Measurements from ENCODE around the gene FOXN3. TPM values are rescaled to one million over a fixed set of nuclear protein-coding genes. Genes with fewer than 3 reads are reported as not detected.
"Not testable (repeated sequence)": the region's sequence is repeated elsewhere in the genome, so short reads cannot be mapped to it uniquely, and the experiment has no call there.

The FOXN3 gene
- total RNA-seq, 1 donor from 2014 or later = 87.6 TPM

GRCh38 chr14:89139404-89140247, 277.4 kb downstream of the FOXN3 start:
- intact Hi-C loops (cut with DNase I) = no loop called here
- DNase-seq (ENCODE audit: low spot score) = no peak

DNA sequence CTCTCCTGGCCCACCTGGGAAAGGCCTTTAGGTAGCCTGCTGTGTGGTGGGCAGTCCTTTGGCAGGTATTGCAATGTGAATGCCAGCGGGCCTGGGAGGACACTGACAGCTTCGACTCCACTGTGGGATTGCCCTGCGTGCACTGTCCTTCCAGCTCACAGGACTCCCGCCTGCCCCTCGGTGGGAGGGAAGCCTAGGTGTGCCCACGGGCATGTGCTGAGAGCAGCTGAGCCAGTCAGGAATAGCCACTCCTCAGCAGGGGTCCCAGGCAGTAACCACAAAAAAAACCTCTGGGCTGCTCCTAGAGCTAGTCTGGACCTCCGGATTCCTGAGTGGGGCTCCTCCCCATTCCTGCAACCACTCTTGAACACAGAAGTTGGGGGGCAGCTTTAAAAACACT, 278.2 kb downstream of the FOXN3 start:
- DNase-seq (ENCODE audit: low spot score) = no peak
- intact Hi-C loops (cut with DNase I) = no loop called here

- DNase-seq (ENCODE audit: low spot score) = no peak
- intact Hi-C loops (cut with DNase I) = no loop called here
Measured at GRCh38 chr14:89137526-89138163, 279.4 kb downstream of the FOXN3 start.

GRCh38 chr14:89136587-89136986, 280.4 kb downstream of the FOXN3 start:
- no peak for DNase-seq (ENCODE audit: low spot score)
- intact Hi-C loops (cut with DNase I) = no loop called here

DNA sequence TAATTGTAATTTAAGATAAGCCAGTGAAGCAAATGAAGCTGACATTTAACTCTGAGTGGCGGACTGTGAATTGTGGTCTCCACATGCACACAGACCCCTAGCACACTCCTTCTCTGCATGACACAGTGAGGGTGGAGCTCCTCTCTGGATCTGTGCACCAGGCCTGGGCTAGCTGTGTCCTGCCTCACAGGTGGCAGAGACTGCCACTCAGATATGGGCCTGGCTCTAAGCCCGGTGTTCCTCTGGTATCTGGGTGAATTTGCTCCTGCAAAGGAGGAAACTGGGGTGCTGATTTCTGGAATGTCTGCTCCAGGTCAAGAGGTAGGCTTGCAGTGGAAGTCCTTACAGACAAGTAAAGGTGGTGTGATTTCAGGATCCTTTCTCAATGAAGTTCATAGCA, 282.4 kb downstream of the FOXN3 start:
- intact Hi-C loops (cut with DNase I) = no loop called here
- DNase-seq (ENCODE audit: low spot score) = no peak

- no peak for DNase-seq (ENCODE audit: low spot score)
- intact Hi-C loops (cut with DNase I) = no loop called here
Measured at GRCh38 chr14:89131004-89131750, 285.9 kb downstream of the FOXN3 start.

- intact Hi-C loops (cut with DNase I) = no loop called here
Measured at GRCh38 chr14:89129570-89129969, 287.5 kb downstream of the FOXN3 start.

DNA sequence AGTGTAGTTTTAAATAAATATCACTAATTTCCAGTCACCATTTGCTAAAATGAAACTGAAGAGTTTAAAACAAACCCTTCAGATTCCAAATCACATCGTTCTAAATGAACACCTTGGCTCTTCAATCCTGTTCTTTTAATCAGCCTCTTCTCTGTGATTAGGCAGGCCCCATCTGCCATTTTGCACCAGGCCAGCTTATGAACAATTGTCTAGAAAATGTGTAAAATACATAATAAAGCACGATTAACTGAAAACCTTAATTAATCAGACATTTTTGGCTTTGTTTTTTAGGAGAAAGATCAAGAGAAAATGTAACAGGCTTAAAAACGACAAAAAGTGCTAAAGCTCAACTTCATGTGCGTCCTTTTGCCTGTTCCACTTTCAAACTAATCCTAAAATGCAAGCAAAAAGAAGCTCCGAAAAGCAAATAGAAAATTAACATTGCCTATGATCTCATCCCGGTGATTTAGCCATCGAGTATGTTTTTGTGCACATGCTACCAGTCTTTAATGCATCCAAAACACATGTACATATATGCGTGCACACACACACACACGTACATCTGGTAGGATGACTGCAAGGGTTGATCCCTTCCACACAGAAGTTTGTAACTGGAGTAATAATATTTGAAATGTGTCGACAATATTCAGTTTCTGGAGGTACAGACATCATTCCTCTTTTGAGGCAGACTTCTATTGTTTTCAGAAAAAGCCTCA, 288.6 kb downstream of the FOXN3 start:
- intact Hi-C loops (cut with DNase I) = no loop called here
- DNase-seq (ENCODE audit: low spot score) = no peak

More at GRCh38 chr14:89129570-89129969, 287.5 kb downstream of the FOXN3 start:
- no peak for DNase-seq (ENCODE audit: low spot score)

- no peak for DNase-seq (ENCODE audit: low spot score)
- intact Hi-C loops (cut with DNase I) = no loop called here
Measured at GRCh38 chr14:89126461-89126860, 290.6 kb downstream of the FOXN3 start.

GRCh38 chr14:89125216-89125615, 291.8 kb downstream of the FOXN3 start:
- intact Hi-C loops (cut with DNase I) = no loop called here
- DNase-seq (ENCODE audit: low spot score) = no peak

DNA sequence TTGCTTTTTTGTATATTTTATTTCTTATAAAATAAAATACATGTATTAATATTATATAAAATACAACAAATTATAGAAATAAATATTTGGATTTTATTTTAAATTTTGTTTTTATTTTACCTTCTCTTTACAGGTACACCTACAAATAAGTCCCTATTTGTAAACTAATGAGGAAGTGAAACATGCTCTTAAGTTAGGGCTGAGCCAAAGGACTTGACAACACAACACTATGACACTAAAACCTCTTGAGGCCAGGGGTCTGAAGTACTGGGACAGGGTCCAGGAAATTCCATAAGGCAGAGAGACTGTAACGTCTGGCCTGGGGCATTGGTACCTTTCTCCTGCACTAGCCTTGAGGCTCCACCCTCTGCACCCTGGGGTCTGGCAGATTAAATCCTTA, 293.2 kb downstream of the FOXN3 start:
- no peak for DNase-seq (ENCODE audit: low spot score)
- intact Hi-C loops (cut with DNase I) = no loop called here

DNA sequence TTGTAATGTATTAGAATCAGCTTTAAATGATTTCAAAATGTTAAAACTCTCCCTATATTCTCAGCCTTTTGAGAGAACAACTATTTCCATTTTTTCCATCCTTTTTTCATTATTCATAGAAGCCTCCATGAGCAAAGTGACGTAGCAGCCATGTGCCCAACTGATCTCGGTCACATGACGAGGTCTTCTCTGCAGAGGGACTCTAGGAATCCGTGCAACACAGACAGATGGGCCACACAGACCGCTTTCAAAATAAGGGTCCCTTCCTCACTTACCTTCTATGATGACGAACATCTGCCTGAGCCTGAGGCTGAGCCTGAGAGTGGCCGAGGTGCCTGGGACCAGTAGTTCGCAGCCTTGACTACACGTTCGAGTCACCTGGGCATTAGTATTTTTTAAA, 293.8 kb downstream of the FOXN3 start:
- no peak for DNase-seq (ENCODE audit: low spot score)
- intact Hi-C loops (cut with DNase I) = no loop called here

DNA sequence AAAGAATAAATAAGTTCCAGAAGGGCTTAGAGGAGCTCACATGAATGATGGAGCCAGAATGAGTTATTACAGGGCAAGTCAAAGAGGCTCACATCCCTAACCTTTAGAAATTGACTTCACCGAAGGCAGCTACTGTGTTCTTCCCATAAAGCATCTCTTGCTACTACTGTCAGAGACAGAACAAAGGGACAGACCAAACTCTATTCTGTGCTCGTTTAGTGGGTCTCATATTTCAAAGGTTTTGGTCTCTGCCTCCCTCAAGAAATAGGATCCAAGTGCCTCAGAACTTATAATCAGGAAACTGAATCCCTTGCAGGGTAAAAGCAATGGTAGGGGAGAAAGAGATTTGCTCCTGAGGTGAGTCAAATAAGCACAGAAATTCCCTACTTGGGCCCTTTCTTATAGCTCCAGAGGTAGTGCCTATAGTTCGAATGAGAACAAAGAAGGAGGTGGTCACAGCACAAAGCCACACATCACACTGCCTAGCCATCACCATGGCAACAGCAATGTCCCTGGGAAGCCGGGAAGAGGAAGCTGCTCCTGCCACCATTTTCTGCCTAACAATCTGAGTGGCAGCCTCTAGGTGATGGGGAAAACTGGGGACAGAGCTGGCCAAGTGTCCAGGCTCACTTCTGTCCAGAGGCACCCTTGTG, 294.9 kb downstream of the FOXN3 start:
- no peak for DNase-seq (ENCODE audit: low spot score)
- intact Hi-C loops (cut with DNase I) = no loop called here

DNA sequence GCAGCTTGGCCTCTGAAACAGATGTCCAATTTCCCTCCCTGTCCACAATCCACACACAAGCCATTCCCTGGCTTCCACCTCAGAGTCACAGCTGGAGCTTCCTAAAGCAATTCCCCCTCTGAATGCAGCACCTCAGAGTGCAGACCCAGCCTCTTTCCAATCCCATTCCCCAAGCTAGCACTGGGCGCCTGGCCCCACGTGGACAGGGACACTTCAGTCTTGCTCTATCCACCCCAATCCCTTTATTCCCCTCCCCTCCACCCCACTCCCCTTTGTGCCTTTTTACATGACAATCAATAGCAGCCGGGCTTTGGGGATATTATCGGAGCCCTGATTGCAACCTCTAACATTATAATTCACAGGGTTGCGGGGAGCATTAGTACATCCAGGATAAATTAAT, 300.0 kb downstream of the FOXN3 start:
- no peak for DNase-seq (ENCODE audit: low spot score)
- intact Hi-C loops (cut with DNase I) = no loop called here

DNA sequence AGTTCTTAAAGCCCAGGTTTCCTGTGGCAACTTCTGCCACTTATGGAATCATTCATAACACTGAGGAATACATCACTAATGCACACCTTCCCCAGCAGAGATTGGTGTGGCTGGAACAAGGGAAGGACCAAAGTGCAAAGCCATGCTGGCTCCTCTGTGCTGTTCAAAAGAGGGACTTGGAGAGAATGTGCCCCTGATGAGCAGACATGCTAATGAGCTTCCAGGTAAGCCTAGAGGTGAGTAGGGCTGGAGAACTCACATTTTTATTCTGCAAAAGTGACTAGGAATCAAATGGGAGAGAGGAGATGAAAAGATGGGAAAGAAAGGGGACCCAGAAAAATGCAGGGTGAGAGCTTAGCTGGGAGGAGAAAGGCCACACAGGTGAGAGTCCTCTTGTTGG, 302.9 kb downstream of the FOXN3 start:
- intact Hi-C loops (cut with DNase I) = no loop called here
- DNase-seq (ENCODE audit: low spot score) = no peak

- intact Hi-C loops (cut with DNase I) = no loop called here
- no peak for DNase-seq (ENCODE audit: low spot score)
Measured at GRCh38 chr14:89112720-89113119, 304.3 kb downstream of the FOXN3 start.

- intact Hi-C loops (cut with DNase I); DNase-seq (ENCODE audit: low spot score): not testable (repeated sequence)
Measured at GRCh38 chr14:89111766-89112543, 305.1 kb downstream of the FOXN3 start.

DNA sequence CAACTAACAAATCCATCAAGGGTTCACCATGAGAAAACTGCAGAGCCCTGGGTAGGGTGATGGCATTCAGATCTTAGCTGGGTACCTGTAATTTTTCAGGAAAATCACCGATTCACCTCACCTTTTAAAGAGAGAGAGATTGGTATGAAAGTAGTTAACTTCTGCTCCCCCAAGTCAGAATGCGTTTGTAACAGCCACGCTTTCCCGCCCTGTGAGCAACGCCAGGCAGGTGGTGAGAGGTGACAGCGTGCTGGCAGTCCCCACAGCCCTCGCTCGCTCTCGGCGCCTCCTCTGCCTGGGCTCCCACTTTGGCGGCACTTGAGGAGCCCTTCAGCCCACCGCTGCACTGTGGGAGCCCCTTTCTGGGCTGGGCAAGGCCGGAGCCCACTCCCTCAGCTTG, 305.8 kb downstream of the FOXN3 start:
- DNase-seq (ENCODE audit: low spot score) = not testable (repeated sequence)

GRCh38 chr14:89110110-89110509, 306.9 kb downstream of the FOXN3 start:
- no peak for DNase-seq (ENCODE audit: low spot score)
- intact Hi-C loops (cut with DNase I) = no loop called here

More for the DNA sequence above, 305.8 kb downstream of the FOXN3 start:
- intact Hi-C loops (cut with DNase I) = not testable (repeated sequence)
